KMS-11 (cell line): Measurements from ENCODE around the gene MAPKBP1.

Source experiments
- H2AFZ ChIP-seq: fragments of 200-600 bp; sonication (generic); 2 replicates; pipeline ENCODE4 v1.6.1; 2016; ENCODE audit warnings: antibody characterized with exemption, mixed run types, low read depth
- H3K27ac ChIP-seq: fragments of 200-600 bp; sonication (generic); 2 replicates; pipeline ENCODE4 v1.6.1; 2016; ENCODE audit warnings: mild to moderate bottlenecking, mixed run types
- H3K27me3 ChIP-seq: fragments of 200-600 bp; sonication (generic); 2 replicates; pipeline ENCODE4 v1.6.1; 2017; ENCODE audit warnings: mild to moderate bottlenecking, low read depth, mixed run types, moderate library complexity; ENCODE audit not compliant: insufficient read depth
- H3K36me3 ChIP-seq: fragments of 200-600 bp; sonication (generic); 2 replicates; pipeline ENCODE4 v1.6.1; 2017; ENCODE audit warnings: mild to moderate bottlenecking, mixed run types; ENCODE audit not compliant: insufficient read depth
- H3K4me1 ChIP-seq: fragments of 200-600 bp; sonication (generic); 2 replicates; pipeline ENCODE4 v1.6.1; 2016; ENCODE audit warnings: mild to moderate bottlenecking, low read depth, mixed run types; ENCODE audit not compliant: poor library complexity, severe bottlenecking
- H3K4me2 ChIP-seq: fragments of 200-600 bp; sonication (generic); 2 replicates; pipeline ENCODE4 v1.7.0; 2016; ENCODE audit warnings: mild to moderate bottlenecking, mixed run types
- H3K4me3 ChIP-seq: fragments of 200-600 bp; sonication (generic); IDR thresholded peaks from 2 replicates; pipeline ENCODE4 v1.6.1; 2017; ENCODE audit warnings: low read depth, low read length, mixed read lengths; ENCODE audit not compliant: insufficient read depth
- H3K79me2 ChIP-seq: fragments of 200-600 bp; sonication (generic); 2 replicates; pipeline ENCODE4 v1.6.1; 2016; ENCODE audit warnings: low read depth, mixed run types; ENCODE audit not compliant: insufficient read depth
- H3K9ac ChIP-seq: fragments of 200-600 bp; sonication (generic); 2 replicates; pipeline ENCODE4 v1.6.1; 2016; ENCODE audit warnings: mild to moderate bottlenecking, mixed run types
- H4K20me1 ChIP-seq: fragments of 200-600 bp; sonication (generic); 2 replicates; pipeline ENCODE4 v1.6.1; 2016; ENCODE audit warnings: mild to moderate bottlenecking, mixed run types; ENCODE audit not compliant: insufficient read depth
- TF ChIP-seq, protein P1 (sequence below): fragments of 200-600 bp; sonication (generic); conservative IDR thresholded peaks from 2 replicates; pipeline ENCODE4 v1.6.1; 2017; ENCODE audit warnings: low read depth, mild to moderate bottlenecking, antibody characterized with exemption, low read length, moderate library complexity, mixed read lengths

The MAPKBP1 gene

DNA sequence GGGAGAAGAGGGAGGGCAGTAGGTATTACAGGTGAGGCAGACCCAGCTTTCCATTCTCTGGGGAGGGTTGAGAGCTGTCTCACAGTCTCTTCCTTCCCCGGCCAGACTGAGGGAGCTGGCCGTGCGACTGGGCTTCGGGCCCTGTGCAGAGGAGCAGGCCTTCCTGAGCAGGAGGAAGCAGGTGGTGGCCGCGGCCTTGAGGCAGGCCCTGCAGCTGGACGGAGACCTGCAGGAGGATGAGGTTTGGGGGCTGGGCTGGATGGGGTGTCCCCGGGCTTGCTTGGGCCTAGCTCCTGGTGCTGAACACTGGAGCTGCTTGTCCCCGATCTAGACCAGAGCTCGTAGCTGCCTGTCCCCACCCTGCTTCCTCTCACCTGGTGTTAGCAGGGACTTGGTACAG, 69.3 kb downstream of the MAPKBP1 start:
- Histone ChIP-seq H3K36me3 (no peaks in the 10 kb centered on the region), H2AFZ (no peak overlapping the region), H3K4me3 (no peak overlapping the region), H3K4me2 (no peak overlapping the region), H3K9ac (no peak overlapping the region), H3K27ac (no peak overlapping the region), H4K20me1 (no peaks in the 10 kb centered on the region), H3K27me3 (no peaks in the 10 kb centered on the region), H3K79me2 (no peaks in the 10 kb centered on the region), H3K4me1 (no peaks in the 10 kb centered on the region)
- TF ChIP-seq, protein P1, sequence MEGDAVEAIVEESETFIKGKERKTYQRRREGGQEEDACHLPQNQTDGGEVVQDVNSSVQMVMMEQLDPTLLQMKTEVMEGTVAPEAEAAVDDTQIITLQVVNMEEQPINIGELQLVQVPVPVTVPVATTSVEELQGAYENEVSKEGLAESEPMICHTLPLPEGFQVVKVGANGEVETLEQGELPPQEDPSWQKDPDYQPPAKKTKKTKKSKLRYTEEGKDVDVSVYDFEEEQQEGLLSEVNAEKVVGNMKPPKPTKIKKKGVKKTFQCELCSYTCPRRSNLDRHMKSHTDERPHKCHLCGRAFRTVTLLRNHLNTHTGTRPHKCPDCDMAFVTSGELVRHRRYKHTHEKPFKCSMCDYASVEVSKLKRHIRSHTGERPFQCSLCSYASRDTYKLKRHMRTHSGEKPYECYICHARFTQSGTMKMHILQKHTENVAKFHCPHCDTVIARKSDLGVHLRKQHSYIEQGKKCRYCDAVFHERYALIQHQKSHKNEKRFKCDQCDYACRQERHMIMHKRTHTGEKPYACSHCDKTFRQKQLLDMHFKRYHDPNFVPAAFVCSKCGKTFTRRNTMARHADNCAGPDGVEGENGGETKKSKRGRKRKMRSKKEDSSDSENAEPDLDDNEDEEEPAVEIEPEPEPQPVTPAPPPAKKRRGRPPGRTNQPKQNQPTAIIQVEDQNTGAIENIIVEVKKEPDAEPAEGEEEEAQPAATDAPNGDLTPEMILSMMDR: no peak

DNA sequence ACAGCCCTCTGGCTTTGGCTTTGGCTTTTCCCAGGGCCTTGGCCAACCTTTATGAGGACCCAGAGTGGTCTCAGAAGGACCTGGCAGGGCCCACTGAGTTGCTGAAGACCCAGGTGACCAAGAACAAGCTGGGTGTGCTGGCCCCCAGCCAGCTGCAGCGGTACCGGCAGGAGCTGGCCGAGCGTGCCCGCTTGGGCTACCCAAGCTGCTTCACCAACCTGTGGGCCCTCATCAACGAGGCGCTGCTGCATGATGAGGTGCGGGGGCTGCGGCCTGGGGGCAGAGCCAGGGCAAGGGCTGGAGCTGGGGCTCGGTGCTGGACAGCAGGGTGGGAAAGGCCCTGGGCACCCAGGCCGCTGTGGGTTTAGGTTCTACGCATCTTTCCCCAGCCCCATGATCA, 70.5 kb downstream of the MAPKBP1 start:
- no peaks in the 10 kb centered on the region for H3K4me1 ChIP-seq
- no peaks in the 10 kb centered on the region for H3K36me3 ChIP-seq
- H3K9ac ChIP-seq: no peak overlapping the region
- no peaks in the 10 kb centered on the region for H4K20me1 ChIP-seq
- H3K4me3 ChIP-seq: no peak overlapping the region
- no peaks in the 10 kb centered on the region for H3K27me3 ChIP-seq
- no peak overlapping the region for H2AFZ ChIP-seq
- no peaks in the 10 kb centered on the region for H3K79me2 ChIP-seq
- H3K27ac ChIP-seq: no peak overlapping the region
- H3K4me2 ChIP-seq: no peak overlapping the region
- TF ChIP-seq, protein P1: no peak

DNA sequence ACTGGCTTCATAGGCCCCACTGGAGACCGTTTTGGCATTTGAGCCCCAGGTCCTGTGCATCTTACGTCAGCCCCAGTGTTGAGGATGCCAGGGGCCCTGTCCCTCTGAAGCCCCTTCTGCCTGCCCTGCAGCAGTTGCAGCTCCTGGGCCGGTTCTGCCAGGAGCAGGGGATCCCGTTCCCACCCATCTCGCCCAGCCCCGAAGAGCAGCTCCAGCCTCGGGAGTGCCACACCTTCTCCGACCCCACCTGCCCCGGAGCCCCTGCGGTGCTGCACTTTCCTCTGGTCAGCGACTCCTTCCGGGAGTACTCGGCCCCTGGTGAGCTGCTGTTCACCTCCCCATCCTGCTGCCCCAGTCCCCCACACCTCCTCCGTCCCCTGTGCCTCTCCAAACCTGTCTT, 72.9 kb downstream of the MAPKBP1 start:
- Histone ChIP-seq H3K27me3 (no peaks in the 10 kb centered on the region), H3K27ac (no peak overlapping the region), H3K9ac (no peak overlapping the region), H3K79me2 (no peaks in the 10 kb centered on the region), H2AFZ (no peak overlapping the region), H3K36me3 (no peaks in the 10 kb centered on the region), H3K4me1 (no peaks in the 10 kb centered on the region), H4K20me1 (no peaks in the 10 kb centered on the region), H3K4me3 (no peak overlapping the region), H3K4me2 (no peak overlapping the region)
- TF ChIP-seq, protein P1: no peak

DNA sequence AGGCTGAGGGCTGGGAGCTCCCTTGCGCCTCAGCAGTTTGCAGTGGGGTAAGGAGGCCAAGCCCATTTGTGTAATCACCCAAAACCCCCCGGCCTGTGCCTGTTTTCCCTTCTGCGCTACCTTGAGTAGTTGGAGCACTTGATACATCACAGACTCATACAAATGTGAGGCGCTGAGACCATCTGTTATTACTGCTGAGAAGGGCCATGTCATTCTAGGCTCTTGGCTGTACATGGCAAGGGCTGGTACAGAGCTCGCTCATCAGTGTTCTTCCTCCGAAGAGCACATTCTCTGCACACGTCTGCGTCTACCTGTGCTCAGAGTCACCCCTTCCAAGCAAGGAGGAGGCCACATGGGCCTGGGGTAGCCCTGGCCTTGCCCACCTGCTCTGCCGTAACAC, 73.7 kb downstream of the MAPKBP1 start:
- TF ChIP-seq, protein P1: no peak
- H3K4me3 ChIP-seq: no peak overlapping the region
- no peaks in the 10 kb centered on the region for H4K20me1 ChIP-seq

More for the DNA sequence above, 73.7 kb downstream of the MAPKBP1 start:
- Histone ChIP-seq H3K4me1 (no peaks in the 10 kb centered on the region), H3K36me3 (no peaks in the 10 kb centered on the region), H3K27me3 (no peaks in the 10 kb centered on the region), H3K79me2 (no peaks in the 10 kb centered on the region), H3K9ac (no peak overlapping the region), H3K4me2 (no peak overlapping the region), H3K27ac (no peak overlapping the region), H2AFZ (no peak overlapping the region)
